HG02798 (cell line): ENCODE measurements around the gene TMEM179B.

Source experiments
- ATAC-seq: cut with Tn5 transposase; IDR thresholded peaks from one replicate; pipeline ENCODE4 v1.9.1; 2021; ENCODE audit warnings: mild to moderate bottlenecking; ENCODE audit not compliant: unreplicated experiment, poor library complexity

TMEM179B gene

GRCh38 chr11:62830904-62831519, 43.8 kb downstream of the TMEM179B start:
- ATAC-seq, result no peak

DNA sequence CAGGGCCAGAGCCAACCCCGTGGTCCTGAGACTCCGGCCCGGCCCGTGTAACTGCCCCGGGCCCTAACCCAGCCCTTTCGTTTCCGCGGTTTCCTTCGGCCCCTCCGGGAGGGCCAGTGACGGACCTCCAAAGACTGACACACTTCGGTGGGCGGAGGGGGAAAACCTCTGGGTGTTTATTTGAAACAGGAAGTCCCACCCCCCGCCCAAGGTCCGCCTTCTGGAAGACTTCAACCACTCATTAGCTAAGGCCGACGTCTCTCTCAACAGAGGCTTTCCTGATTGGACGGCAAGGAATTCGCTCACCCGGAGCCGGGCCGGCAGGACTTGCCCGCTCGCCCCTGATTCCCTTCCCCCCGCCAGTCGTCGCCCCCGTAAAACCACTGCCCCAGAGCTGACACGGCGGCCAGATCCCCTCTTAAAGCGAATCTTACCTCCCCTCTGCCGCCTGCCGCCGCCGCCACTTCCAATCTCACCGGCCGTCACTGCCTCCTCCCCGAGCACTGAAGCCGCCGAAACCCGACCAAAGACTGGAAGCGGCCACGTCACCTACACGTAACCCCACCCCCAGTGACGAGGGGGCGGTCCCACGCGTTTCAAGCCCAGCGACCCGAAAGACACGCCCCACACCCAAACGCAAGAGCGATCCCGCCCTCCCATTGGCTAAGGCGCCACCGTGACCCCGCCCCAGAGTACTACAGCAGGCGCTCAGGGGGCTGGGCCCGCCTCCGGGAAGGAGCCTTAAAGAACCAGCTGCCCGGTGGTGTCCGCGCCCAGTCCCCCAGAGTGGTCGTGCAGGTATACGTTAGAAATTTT, 44.5 kb downstream of the TMEM179B start, which contains the start of gene STX5:
Gene STX5, minus strand, starts transcription at position 532 of the 816 bp plus-strand sequence. CDS start 808 bp downstream, outside the sequence.
- ATAC-seq, result peak; percentile 89

DNA sequence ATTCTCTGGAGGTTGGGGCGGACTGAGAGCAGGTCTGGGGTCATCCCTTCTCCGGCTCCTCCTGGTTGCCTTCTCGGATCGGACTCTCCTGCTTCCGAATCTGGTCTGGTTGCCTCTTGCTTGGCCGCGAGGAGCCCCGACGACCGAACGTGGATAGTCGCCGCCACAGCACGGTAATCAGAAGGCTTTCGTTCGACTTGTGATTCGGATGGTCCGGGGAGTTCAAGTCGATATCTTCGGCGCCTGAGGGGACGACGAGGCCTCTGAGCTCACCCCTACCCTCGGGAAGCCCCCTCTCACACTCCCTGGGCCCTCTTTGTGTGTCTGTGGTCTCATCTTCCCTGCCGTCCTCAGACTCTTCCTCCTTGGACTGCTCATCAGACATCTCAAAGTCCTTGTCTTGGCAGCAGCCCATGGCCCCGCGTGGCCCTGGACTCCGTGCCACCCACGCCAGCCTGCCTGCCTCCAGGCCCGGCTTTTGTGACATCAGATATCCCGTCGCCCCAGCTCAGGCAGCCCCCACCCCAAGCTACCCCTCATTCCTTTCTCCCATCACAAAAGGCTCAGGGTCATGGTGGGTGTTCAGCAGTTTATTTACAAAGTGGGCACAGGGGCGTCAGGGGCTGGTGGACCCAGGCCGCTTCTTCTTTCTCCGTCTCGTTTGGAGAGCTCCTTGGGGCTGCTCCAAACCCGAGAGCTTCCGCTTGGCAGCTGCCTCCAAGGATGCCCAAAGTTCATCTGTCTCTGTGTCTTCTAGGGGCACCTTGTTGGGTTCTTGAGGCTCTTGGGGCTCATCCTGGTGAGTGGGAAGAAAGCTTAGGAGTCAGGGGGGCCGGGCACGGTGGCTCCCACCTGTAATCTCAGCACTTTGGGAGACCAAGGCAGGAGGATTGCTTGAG, 45.4 kb downstream of the TMEM179B start, which contains the start of gene TEX54:
Gene TEX54, minus strand, starts transcription at position 506 of the 899 bp plus-strand sequence.
- peak; percentile 3 for ATAC-seq

DNA sequence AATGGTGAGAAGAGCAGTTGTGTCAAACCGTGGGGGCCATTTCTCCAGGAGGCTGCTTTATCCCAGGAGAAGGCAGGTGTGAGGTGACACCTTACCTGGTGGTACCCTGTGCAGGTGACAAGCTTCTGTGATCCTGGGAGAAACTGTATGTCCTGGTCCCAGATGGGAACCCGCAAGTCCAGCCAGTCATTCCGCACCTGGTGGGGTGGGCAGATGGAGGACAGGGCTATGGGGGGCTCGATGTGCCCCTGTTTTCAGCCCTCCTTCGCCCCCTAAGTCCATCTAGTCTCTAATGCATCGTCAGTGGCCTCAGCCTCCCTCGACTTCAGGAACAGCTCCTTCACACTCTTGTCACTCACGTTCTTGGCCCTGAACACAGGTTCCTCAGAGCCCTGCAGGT, 48.1 kb downstream of the TMEM179B start:
- ATAC-seq, result no peak

DNA sequence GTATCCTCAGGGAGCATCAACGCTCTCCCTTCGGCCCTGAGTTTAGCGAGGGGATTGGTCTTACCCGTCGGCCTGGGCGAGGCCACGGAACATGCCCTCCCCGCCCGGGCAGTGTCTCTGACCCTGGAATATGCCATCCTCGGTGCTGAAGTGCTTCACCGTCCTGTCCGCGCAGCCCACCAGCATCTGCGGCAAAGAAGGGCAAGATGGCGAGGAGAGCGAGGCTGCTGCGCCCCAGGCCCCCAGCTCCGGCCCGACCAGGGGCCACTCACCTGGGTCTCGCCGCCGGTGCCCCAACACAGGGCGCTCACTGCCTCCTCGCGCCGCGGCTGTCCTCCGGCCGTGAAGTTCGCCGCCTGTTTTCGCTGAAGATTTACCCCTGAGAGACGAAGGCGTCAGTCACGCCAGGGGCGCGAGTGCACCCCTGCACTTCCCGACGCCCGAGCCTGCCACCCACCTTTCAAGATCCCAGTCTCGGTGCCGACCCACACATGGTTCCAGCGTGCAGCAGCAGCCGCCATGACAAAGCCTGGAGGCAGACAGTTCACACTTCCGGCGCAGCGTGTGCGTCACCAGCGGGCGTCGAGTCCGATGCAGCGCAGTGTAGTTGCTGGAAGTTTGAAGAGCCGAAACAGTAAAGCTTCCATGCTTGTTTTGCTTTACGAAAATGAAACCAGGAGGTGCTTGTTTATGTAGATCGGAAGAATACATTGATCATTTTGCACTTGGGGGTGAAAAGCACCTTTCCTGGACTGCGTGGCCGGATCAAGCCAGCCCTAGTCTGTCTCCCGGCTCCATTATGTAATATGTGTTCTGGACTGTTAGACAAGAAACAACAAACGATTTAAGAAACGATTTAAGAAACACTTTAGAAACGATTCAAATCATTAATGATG, 52.1 kb downstream of the TMEM179B start, which contains the start of gene WDR74:
Gene WDR74, minus strand, starts transcription at position 541 of the 896 bp plus-strand sequence. Its CDS starts 20 bp downstream, at position 521.
- ATAC-seq, result peak; percentile 49
